ENCODE measurements around the gene PDZK1. TPM values are rescaled to one million over a fixed set of nuclear protein-coding genes. Genes with fewer than 3 reads are reported as not detected.
"Not testable (repeated sequence)": the region's sequence is repeated elsewhere in the genome, so short reads cannot be mapped to it uniquely, and the experiment has no call there.

The PDZK1 gene
- total RNA-seq, 1 experiment from 2014 or later: 8.2 TPM

DNA sequence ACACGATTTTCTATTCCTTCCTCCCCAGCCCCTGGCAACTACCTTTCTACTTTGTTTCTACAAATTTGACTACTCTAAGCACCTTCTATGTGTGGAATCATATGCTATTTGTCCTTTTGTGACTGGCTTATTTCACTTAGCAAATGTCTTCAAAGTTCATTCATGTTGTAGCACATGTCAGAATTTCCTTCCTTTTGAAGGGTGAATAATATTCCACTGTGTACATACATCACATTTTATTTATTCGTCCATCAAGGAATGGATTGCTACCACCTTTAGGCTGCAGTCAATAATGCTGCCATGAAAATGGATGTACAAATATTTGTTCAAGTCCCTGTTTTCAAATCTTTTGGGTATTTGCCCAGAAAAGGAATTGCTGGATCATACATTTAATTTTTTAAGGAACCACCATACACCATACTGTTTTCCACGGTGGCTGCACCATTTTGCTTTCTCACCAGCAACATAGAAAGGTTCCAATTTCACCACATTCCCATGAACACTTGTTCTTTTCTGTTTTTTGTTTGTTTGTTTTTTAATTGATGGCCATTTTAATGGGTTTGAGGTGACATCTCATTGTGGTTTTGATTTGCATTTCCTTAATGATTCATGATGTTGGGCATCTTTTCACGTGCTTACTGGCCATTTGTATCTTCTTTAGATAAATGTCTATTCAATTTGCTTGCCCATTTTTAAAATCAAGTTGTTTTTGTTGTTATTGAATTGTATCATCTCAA is 3.3 kb upstream of the PDZK1 start:
- no peak for DNase-seq (ENCODE audit: low spot score)

DNA sequence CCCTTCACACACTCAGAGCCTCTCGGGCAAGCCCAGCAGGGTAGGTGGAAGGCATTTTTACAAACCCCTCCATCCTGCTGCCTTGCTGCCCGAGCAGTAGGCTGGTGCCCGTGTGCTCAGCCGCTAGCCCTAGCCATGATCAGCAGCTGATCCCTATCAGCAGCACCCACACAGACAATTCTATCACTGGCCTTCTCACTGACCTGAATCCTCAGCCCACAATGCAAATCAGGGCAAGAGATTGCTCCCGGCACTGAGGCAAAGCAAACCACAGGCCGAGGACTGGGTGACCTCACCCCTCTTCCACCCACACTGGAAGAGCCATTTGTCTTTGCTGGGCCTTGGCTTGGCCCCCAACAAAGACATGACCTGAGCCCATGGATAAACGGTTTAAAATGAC is 895 bp upstream of the PDZK1 start:
- no peak for DNase-seq (ENCODE audit: low spot score)

DNA sequence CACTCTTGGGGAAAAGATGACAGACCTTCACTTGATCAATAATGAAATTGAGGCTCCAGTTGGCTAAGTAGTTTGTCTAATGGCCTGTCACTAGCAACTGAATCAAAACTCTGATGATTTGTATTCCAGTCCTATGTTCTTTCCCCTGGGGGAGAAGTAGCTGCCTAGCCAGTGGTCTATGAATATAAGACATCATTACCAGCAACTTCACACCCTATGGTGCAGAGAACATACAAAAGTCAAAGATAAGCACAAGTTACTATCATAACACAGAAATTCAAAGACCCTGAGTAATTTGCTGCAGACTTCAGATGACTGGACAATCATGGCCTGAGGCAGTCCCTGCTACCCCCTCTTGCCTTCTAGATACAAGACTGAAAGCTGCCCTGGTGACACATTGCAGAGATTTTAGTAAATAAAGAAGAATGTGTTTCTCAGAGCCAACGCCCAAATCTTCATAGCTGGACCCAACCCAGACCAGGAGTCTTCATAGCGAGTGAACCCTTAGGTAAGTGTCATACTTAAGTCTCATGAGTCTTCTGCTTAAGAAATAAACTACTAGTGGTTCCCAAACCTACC is 993 bp downstream of the PDZK1 start:
- no peak for DNase-seq (ENCODE audit: low spot score)

DNA sequence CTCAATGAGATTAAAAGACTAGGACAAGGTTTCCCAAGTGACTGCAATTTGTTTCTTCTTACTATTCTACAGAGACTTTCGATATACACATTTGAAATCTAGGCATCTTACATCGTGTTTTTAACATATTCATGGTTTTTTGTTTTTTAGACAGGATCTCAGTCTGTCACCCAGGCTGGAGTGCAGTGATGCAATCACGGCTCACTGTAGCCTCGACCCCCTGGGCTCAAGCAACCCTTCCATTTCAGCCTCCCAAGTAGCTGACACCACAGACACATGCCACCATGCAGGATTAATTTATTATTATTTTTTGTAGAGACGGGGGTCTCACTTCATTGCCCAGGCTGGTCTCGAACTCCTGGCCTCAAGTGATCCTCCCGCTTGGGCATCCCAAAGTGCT is 1.5 kb downstream of the PDZK1 start:
- no peak for DNase-seq (ENCODE audit: low spot score)

DNA sequence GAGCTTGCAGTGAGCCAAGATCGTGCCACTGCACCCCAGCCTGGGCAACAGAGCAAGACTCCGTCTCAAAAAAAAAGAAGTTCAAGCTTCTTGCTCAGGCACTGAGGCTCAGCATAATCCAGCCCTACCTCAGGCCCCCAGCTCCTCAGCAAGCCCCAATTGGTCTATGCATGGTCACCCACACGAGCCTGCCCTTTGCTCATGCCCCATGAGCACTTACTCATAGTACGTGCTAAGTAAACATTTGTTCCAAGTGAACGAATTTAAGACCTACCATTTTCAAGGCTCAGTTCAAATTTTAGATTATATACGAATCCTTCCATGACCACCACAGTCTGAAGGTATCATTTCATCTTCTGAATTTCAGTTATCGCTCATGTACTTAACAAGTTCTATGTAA is 4.3 kb downstream of the PDZK1 start:
- no peak for DNase-seq (ENCODE audit: low spot score)

DNA sequence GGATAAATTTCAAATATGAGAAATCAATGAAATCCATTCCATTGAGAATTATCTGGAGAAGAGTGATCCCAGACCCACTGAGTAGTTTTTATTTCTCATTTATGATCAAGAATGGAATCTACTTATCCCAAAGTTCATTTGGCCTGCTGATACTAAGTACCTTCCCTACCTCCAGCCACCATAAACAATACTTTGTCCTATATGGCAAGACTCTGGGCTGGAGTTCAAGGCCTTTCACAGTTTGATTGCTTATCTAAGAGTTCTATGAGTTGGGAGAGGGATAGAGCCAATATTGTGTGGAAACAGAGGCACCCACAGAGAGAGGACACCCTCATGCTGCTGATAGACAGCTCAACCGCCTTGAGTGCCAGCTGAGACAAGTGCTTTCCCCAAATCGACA is 5.1 kb downstream of the PDZK1 start:
- no peak for DNase-seq (ENCODE audit: low spot score)

DNA sequence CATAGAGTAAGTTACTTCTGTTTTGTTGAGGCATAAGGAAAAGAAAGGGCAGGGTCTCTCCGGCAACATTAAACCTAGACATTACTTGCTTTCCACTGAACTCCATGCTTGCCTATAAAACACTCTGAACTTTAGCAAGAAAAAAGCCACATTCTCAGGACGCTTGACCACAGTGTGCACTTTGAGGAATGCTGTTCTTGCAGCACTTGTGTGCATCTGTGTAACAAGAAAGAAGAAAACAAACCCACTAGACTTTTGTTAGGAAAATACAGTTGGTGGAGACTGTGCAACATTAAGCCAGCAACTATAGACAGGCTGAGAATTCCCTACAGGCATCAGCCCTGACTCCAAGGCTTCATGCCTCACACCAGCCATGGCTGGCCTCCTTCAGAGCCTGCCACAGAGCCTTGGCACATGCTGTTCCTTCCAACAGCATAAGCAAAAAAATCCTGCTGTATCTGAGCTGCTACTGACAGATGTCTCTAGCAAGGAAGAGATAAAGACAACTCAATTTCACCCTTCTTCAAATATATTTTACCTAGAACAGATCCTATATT is 5.8 kb downstream of the PDZK1 start:
- no peak for DNase-seq (ENCODE audit: low spot score)

DNA sequence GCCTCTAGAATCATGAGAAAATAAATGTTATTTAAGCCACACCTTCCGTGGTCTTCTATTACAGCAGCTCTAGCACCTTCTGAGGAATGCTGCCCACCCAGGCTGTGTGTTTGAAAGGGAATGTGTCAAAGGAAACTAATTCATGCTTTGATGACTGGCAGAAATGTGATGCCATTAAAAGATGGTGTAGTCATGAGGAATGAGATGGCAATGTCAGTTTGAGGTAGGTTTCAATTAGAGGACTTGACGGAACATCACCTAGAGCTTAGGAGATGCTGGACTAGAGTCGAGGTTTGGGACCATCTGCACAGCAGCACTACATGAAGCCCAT is 10.6 kb downstream of the PDZK1 start:
- DNase-seq (ENCODE audit: low spot score): no peak

DNA sequence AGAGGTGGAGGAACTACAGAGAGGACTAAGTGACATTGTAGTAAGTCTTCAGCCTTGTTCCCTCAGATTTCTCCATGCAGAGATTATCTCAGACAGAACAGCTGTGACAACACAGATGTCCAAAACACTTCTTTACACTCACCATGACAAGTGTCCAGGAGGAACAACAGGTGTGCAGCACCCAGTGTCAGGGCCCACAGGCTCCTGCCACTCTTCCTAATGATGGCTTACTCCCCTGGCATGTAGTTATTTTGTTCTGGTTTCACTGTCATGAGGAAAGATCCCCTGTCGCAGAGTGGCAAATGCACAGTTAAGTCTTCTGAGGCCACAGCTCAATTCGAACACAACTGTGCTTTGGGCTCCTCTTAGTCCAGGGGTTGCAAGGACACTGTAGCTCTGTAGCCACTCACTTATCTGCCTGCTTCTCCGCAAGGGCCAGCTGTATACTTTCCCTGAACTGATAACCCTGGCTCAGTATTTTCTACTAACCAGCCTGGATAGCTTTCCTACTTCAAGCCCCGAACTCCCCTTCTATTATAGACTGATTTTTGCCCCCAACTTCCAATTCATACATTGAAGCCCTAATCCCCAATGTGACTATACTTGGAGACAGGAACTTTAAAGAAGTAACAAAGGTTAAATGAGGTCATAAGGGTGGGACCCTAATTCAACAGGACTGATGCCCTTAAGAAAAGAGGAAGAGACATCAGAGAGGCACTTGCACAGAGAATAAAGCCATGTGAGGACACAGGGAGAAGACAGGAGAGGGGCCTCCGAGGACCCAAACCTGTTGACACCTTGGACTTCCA is 11.1 kb downstream of the PDZK1 start:
- no peak for DNase-seq (ENCODE audit: low spot score)

DNA sequence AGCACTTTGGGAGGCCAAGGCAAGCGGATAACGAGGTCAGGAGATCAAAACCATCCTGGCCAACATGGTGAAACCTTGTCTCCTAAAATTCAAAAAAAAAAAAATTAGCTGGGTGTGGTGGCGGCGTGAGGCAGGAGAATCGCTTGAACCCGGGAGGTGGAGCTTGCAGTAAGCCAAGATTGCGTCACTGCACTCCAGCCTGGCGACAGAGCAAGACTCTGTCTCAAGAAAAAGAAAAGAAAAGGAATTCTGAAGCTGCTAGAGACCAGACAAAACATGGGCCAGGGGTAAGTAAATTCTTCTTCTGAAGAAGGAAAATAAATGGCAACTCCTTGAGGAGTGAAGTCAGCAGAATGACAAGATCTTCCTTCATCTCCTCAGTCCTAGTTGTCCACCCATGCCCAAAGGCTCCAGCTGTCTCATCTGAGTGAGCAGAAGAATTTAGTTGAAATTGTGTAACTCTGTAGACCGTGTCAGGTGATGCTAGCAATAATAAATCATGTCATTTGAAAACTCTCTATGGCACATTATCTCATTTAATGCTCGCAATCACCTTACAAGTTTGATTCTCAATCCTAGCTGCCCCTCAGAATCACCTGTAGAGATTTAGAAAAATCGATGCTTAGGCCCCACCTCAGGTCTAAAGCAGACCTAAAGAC is 14.3 kb downstream of the PDZK1 start:
- no peak for DNase-seq (ENCODE audit: low spot score)

DNA sequence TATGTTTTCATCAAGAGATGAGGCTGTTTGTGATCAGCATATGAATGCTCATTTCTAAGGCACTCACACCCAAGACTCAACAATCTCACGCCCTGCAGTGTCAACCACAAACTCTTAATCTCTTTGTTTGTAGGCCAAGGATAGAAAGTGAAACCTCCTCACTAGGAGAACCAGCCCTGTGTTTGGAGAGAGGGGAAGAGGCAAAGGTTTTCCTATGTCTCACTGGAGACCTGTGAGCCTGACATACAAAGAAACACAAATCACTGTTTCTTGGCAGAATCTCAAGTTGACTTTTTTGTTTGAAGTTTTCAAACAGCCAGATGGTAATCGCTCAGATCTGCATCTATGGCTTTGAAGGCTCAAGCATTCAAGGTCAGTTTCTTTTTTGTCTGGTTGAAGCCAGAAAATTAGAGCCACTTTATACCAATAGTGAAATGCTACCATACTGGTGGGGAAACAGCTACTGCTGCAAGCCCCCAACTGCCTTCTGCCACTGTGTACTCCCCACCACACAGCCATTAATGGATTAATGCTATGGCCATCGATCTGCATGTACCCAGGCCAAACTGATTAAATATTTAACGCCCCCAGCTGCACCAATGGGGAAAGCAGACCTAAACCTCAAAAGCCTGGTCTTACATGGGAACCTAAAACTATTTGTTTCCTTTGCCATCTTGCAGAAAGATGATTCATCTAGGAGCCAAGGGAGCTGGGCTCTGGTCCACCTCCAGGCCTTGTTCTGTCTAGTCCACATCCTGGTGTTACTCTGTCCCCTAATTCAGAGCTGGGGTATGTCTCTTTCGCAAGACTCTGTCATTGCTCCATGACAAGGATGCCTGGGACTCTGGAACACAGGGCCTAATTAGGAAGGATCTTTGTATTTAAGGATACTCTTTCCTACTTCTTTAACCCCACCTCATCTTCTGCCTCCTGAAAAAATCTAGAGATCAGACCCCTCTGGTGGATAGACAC is 16.3 kb downstream of the PDZK1 start:
- DNase-seq (ENCODE audit: low spot score): peak; percentile 45

DNA sequence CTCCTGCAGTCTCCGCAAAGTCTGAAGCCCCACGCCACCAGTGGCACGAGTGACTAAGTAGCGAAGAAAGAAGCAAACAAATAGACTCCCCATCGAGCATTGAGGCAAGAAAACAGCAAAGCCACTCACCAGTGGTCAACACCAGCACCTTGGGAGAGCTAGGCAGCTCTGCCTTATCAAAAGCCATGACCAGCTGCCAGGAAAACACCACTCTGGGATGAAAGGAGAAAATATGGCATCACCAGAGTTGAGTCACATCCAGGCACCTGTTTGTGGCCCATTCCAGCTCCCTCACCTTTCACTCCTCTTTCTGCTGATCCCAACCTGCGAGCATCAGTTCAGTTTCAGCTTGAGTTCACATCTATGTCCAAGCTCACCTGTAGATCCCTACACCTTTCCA is 17.2 kb downstream of the PDZK1 start:
- no peak for DNase-seq (ENCODE audit: low spot score)

DNA sequence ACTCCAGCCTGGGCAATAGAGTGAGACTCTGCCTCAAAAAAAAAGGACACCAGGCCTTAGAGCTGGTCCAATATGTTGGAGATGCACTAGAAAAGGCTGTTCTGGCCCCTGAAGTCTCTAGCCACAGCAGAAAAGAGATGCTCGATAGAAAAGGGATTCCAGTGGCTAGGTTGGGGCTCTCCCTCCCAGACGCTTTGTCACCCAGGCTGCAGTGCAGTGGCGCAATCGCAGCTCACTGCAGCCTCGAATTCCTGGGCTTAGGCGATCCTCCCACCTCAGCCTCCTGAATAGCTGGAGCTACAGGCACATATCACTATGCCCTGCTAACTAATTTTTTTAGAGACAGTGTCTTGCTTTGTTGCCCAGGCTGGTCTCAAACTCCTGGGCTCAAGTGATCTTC is 18.2 kb downstream of the PDZK1 start:
- no peak for DNase-seq (ENCODE audit: low spot score)

DNA sequence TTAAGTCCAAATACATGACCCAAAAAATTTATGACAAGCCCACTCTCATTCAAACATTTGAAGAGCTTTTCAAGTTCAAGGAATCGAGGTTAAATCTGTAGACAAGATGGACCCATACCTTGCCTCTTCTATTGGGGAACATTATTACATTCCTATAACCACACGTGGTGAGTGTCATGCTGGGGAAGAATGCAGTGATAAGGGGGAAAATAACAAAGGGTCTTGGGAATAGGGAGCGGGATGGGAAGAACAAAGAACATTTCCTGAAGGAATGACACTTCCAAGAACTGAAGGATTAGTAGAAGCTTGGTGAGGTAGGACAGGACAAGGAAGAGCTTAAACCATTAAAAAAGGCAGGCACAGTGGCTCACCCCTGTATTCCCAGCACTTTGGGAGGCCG is 18.8 kb downstream of the PDZK1 start:
- DNase-seq (ENCODE audit: low spot score): no peak

DNA sequence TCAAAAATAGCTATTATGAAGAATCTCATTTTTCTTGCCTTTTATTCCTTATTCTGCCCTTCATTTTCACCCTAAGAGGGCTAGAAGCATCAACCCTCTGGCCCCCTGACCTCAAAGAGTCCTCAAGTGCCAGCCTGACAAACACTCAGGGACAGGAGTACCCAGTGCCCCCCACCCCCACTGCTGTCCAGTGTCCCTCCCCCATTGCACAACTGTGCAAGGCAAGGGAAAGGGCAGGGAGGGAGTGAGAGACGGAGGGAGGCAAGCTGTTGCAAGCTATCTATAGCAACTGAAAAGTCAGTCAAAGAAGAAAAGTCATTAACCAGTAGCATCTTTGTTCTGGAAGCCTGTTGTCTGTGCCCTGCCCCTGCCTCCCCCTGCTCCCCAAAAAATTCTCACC is 21.1 kb downstream of the PDZK1 start:
- DNase-seq (ENCODE audit: low spot score): not testable (repeated sequence)

DNA sequence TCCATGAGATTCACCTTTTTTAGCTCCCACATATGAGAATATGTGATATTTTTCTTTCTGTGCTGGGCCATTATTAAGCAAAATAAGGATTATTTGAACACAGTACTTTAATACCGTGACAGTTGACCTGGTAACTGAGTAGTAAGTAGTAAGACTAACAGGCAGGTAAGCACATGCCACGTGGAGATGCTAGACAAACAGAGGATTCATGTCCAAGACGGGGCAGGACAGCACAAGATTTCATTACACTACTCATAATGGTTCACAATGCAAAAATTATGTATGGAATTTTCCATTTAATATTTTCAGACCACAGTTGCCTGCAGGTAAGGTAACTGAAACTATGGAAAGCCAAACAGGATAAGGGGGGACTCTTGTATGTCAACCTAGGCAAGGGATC is 22.3 kb downstream of the PDZK1 start:
- not testable (repeated sequence) for DNase-seq (ENCODE audit: low spot score)

DNA sequence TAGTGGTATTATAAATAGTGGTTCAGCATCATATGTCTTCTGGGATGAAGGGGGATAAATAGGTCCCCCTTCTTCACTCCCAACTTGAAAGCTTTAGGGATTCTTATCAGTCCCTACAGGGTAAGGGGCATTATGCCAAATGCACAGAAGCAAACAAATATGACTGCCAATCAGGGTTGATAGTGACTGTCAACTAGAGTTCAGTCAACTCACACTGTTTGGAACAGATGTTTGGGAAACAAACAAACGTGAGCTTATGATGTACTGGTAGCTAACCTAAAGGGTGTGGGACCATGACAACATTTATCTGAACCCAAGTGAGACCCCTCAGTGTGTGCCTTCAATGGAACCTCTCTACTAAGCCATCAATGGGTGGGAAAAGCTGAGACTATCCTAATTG is 34.0 kb downstream of the PDZK1 start:
- DNase-seq (ENCODE audit: low spot score): not testable (repeated sequence)

DNA sequence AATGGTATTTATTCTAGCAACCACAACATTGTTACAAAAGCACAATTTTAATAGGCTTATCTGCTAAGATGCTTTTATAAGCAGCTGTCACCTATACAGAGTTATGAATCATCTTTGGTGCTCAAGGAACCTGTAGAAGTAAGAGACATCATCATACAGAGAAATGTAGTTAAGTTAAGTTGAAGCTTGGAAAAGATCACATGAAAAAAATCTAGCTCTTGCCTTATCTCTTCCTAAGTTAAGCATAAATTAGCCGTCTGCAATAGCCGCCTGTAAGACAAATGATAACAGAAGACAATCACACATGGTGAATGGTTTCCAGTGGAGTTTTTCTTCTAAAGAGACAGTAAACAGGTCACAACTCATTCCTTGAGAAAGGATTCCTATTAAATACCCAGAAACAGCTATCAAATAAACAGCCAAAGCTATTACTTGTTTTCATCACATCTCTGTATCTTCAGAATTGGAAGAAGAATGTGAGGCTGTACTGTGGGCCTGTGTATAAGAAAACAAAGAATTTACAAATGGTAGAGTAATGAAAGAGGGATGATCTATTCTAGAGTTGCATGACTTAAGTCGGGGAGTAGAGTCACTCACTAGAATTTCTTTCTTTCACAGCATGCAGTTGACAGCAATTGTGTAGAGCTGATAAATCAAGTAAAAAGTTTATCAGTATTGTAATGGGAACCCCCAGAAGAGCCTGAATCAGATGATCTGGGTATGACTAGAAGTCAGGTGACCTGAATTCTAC is 36.0 kb downstream of the PDZK1 start:
- not testable (repeated sequence) for DNase-seq (ENCODE audit: low spot score)

DNA sequence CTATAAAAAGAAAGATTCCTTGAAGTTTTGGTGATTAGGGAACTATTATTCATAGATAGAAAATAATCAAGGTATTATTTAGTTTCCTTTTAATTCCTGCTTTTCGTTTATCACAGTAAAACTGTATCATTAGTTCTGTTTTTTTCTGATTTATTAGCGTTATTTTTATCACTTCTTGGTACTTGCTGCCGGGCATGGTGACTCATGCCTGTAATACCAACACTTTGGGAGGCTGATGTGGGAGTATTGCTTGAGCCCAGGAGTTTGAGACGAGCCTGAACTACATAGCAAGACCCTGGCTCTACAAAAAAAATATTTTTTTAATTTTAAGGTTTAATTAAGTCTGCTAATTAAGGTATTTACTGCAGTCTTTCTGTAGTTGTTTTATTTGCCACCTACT is 42.2 kb downstream of the PDZK1 start:
- DNase-seq (ENCODE audit: low spot score): not testable (repeated sequence)

DNA sequence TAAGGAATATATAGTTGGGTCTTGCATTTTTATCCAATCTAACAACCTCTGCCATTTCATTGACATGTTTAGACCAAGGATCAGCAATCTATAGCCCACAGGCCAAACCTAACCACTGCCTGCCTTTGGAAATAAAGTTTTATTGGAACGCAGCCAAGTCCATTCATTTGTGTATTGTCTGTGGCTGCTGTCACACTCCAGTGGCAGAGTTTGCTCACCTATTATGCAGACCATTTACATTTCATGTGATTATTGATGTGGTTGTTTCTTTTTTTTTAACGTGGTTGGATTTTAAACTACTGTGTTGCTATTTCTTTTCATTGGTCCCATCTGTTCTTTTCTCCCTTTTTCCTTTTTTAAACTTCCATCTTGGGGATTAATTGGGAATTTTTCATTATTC is 44.7 kb downstream of the PDZK1 start:
- DNase-seq (ENCODE audit: low spot score): not testable (repeated sequence)

Data from HT-29 (cell line).